Left ventricle myocardium inferior (tissue), 1 donor: ENCODE results near the gene CDK9. TPM values are rescaled to one million over a fixed set of nuclear protein-coding genes. Genes with fewer than 3 reads are reported as not detected.
A peak's percentile ranks its signal among the peaks of the same experiment; 100 is the strongest.

Experiments
- DNase-seq: peaks from one replicate; pipeline ENCODE4 v3.0.0-alpha.2; 2020
- H3K27ac ChIP-seq: fragments of 200-600 bp; replicated peaks from 2 replicates; pipeline ENCODE4 v1.8.0; 2021
- H3K27me3 ChIP-seq: fragments of 200-600 bp; 2 replicates; pipeline ENCODE4 v1.8.0; 2021; ENCODE audit warnings: low read depth
- H3K36me3 ChIP-seq: fragments of 200-600 bp; 2 replicates; pipeline ENCODE4 v1.8.0; 2021
- H3K4me1 ChIP-seq: fragments of 200-600 bp; 2 replicates; pipeline ENCODE4 v1.8.0; 2021
- H3K4me3 ChIP-seq: fragments of 200-600 bp; 2 replicates; pipeline ENCODE4 v1.8.0; 2021; ENCODE audit warnings: mild to moderate bottlenecking, moderate library complexity
- H3K9me3 ChIP-seq: fragments of 200-600 bp; replicated peaks from 2 replicates; pipeline ENCODE4 v1.8.0; 2021
- intact Hi-C: fragments of 100-400 bp; cut with micrococcal nuclease; formaldehyde crosslinking; loops from one replicate; pipeline ENCODE4 v1.11.0; 2022
- total RNA-seq: library from RNA; stranded (reverse); fragmentation: NEBNext Ultra II Directional; extraction: Animal tissue kit (Norgen Biotek cat#: 25700); gene quantifications from one replicate; pipeline ENCODE4 v1.2.1, GENCODE V29; 2021
- TF ChIP-seq, protein P1 (sequence below): fragments of 200-600 bp; IDR thresholded peaks from 2 replicates; pipeline ENCODE4 v1.8.0; 2021; ENCODE audit warnings: antibody characterized with exemption, mild to moderate bottlenecking, borderline replicate concordance
- donor health status: DM: no; HTN: yes; CAD: no; lungs with severe emphysema.

Gene CDK9
- total RNA-seq, 1 donor from 2014 or later, result 46.4 TPM

DNA sequence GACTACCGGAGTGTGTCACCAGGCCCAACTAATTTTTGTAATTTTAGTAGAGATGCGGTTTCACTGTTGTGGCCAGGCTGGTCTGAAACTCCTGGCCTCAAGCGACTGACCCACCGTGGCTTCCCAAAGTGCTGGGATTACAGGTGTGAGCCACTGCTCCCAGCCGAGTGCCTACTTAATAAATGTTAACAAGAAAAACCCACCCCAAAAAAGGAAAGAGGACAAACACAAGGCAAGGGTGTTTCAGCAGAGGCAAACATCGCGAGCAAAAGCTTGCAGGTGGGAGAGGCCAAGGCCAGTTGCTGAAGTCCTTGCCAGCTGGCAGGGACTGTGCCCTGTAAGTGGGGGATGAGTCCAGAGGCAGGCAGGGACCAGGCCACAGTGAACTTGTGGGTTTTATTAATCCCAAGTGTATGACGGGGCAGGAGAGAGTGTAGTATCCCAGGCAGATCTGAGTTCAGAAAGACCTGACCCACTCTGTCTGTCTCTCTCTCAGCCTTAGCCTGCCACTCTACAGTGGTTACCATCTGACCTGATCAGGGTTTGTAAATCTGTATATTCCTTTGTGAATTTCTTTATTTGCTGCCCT lies 10.5 kb downstream of the CDK9 start:
- H3K9me3 ChIP-seq, result no peaks in the 10 kb centered on the region
- peaks cover 32% of the 10 kb centered on the region for H3K4me1 ChIP-seq
- H3K36me3 ChIP-seq, result peaks cover 14% of the 10 kb centered on the region
- H3K4me3 ChIP-seq, result no peak overlapping the region
- peak overlapping the region; percentile 50 for H3K27ac ChIP-seq
- intact Hi-C loops, result no loop called here
- TF ChIP-seq, protein P1, sequence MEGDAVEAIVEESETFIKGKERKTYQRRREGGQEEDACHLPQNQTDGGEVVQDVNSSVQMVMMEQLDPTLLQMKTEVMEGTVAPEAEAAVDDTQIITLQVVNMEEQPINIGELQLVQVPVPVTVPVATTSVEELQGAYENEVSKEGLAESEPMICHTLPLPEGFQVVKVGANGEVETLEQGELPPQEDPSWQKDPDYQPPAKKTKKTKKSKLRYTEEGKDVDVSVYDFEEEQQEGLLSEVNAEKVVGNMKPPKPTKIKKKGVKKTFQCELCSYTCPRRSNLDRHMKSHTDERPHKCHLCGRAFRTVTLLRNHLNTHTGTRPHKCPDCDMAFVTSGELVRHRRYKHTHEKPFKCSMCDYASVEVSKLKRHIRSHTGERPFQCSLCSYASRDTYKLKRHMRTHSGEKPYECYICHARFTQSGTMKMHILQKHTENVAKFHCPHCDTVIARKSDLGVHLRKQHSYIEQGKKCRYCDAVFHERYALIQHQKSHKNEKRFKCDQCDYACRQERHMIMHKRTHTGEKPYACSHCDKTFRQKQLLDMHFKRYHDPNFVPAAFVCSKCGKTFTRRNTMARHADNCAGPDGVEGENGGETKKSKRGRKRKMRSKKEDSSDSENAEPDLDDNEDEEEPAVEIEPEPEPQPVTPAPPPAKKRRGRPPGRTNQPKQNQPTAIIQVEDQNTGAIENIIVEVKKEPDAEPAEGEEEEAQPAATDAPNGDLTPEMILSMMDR, result no peak
- no peaks in the 10 kb centered on the region for H3K27me3 ChIP-seq
- DNase-seq, result no peak

DNA sequence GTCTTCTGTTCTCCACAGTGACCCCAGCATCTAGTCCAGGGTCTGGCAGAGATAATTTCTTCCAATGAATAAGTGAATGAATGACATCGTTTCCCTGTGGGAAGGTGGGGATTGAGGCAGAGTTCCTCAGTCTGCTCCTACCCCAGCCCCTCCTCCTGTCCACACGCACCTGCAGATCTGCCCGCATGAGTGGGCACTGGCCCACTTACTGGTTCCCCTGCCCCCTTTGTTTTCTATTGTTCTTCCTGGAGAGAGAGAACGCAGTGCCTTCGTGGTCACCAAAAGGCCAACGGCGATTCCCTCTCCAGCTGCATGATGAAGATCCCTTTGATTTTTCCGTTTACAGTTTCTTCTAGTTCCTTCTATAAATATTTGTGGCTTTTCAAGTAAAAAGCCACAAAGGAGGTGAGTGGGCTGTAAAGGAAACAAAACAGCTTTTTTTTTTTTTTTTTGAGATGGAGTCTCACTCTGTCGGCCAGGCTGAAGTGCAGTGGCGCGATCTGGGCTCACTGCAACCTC lies 11.1 kb downstream of the CDK9 start:
- no peaks in the 10 kb centered on the region for H3K9me3 ChIP-seq
- peaks cover 37% of the 10 kb centered on the region for H3K4me1 ChIP-seq
- peaks cover 10% of the 10 kb centered on the region for H3K36me3 ChIP-seq
- peak overlapping the region; percentile 50 for H3K27ac ChIP-seq
- intact Hi-C loops, result no loop called here
- no peak overlapping the region for H3K4me3 ChIP-seq
- DNase-seq, result no peak
- no peaks in the 10 kb centered on the region for H3K27me3 ChIP-seq
- TF ChIP-seq, protein P1, result no peak

DNA sequence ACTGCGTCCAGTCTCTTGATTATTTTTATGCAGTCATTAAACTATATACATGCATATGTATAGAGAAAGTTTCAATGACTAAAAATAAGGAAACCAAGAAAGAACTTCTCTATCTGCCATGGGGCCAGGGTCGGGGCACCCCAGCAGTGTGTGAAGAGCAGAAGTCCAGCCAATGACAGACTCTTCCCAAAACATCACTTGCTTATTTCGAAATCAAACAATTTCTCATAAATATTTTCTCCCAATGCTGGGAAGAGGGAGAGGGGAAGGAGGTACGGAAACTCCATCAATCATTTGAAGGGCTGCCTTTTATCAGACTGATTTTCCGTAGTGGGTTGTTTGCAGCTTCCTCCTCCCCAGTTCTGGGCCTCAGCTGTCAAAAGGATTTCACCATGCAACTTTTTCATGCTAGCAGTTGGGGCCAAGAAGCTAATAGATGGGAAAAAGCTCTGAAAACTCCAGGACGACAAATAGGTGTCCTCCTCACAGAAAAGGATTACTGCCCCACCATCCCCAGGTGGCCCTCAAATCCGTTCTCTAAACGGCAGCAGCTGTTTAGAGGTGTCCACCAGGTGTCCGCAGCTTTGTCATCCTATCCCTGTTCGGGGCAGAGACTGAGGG lies 16.2 kb downstream of the CDK9 start:
- peak overlapping the region; percentile 68 for H3K4me3 ChIP-seq
- peaks cover 40% of the 10 kb centered on the region for H3K4me1 ChIP-seq
- no peaks in the 10 kb centered on the region for H3K27me3 ChIP-seq
- H3K27ac ChIP-seq, result peak overlapping the region; percentile 95
- H3K36me3 ChIP-seq, result peaks cover 20% of the 10 kb centered on the region
- no peaks in the 10 kb centered on the region for H3K9me3 ChIP-seq
- intact Hi-C loops, result no loop called here
- no peak for DNase-seq
- TF ChIP-seq, protein P1, result peak; percentile 36

DNA sequence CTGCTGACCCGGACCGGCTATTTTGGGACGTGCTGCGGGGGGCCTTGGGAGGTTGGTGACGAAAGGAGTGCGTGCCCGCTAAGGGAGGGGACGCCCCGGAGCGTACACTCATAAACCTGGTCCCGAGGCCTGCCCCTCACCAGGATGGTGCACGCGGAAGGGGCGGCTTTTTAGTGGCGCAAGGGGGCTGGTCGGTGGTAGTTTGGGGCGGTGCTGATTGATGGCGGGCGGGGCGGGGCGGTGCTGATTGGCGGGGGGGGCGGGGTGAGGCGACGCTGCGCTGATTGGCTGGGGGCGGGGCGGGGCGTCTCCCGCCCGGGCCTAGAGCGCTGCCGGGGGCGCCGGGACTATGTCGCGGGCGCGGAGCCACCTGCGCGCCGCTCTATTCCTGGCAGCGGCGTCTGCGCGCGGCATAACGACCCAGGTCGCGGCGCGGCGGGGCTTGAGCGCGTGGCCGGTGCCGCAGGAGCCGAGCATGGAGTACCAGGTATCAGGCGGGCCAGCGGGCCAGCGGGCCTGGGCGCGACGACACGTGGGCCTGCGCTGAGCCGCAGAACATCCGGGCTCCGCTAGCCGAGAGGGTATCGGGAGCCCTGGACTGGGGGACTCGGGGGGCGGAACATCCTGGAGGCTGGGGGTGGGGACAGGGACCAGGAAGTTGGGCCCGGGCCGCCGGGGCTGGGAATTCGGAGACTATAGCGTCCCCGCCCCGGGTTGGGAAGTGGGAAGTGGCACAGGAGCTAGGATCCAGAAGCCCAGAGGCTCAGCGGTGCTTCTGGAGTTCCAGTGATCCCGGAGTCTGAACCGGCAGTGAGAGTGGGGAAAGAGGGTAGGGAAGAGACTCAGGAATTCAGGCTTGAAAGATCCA lies 17.0 kb downstream of the CDK9 start, which contains the start of gene FPGS:
Gene FPGS (plus strand): TSS at position 307 of the 868 bp plus-strand sequence. CDS start 43 bp downstream, at position 350.
- Histone ChIP-seq H3K4me1 (peaks cover 37% of the 10 kb centered on the region), H3K4me3 (peak within 1 kb of the TSS; percentile 68), H3K9me3 (no peaks in the 10 kb centered on the region), H3K27ac (peak within 1 kb of the TSS; percentile 95), H3K36me3 (peaks cover 28% of the 10 kb centered on the region), H3K27me3 (no peaks in the 10 kb centered on the region)
- TF ChIP-seq, protein P1, result no peak
- intact Hi-C loops, result no loop called here
- DNase-seq, result peak; percentile 90
